ENCODE measurements around the gene TLR4.

Gene TLR4

GRCh38 chr9:117704024-117704575 lies at the start of gene TLR4:
Gene TLR4 (plus strand): TSS chr9:117704403. CDS start chr9:117704473, 70 bp downstream.
- peak in 12 of 14 donors; percentile 19 to 72 (median 47) for DNase-seq

GRCh38 chr9:117656002-117656401 lies 48.2 kb upstream of the TLR4 start:
- no peak for DNase-seq

GRCh38 chr9:117662651-117663050 lies 41.6 kb upstream of the TLR4 start:
- DNase-seq = no peak

GRCh38 chr9:117664419-117664818 lies 39.8 kb upstream of the TLR4 start:
- no peak for DNase-seq

- DNase-seq = no peak
These were observed 38.4 kb upstream of the TLR4 start for GRCh38 chr9:117665601-117666385.

- DNase-seq = no peak
These were observed 32.7 kb upstream of the TLR4 start for GRCh38 chr9:117671468-117671867.

GRCh38 chr9:117672369-117672768 lies 31.8 kb upstream of the TLR4 start:
- DNase-seq = no peak

- no peak for DNase-seq
These were observed 26.6 kb upstream of the TLR4 start for GRCh38 chr9:117677572-117677971.

GRCh38 chr9:117678871-117679270 lies 25.3 kb upstream of the TLR4 start:
- no peak for DNase-seq

GRCh38 chr9:117679416-117679815 lies 24.8 kb upstream of the TLR4 start:
- DNase-seq = no peak

GRCh38 chr9:117681888-117682287 lies 22.3 kb upstream of the TLR4 start:
- DNase-seq = no peak

- DNase-seq = no peak
These were observed 21.1 kb upstream of the TLR4 start for GRCh38 chr9:117682955-117683710.

- no peak for DNase-seq
These were observed 16.7 kb upstream of the TLR4 start for GRCh38 chr9:117687532-117687931.

- no peak for DNase-seq
These were observed 12.8 kb upstream of the TLR4 start for GRCh38 chr9:117691367-117691766.

GRCh38 chr9:117696154-117696553 lies 8.0 kb upstream of the TLR4 start:
- DNase-seq = no peak

- DNase-seq = no peak
These were observed 7.2 kb upstream of the TLR4 start for GRCh38 chr9:117697046-117697445.

GRCh38 chr9:117703537-117703936 lies 666 bp upstream of the TLR4 start:
- DNase-seq = no peak

- DNase-seq = no peak
These were observed 394 bp downstream of the TLR4 start for GRCh38 chr9:117704597-117704996.

- DNase-seq = no peak
These were observed 1.2 kb downstream of the TLR4 start for GRCh38 chr9:117705386-117705785.

GRCh38 chr9:117706421-117707116 lies 2.4 kb downstream of the TLR4 start:
- DNase-seq = no peak

GRCh38 chr9:117707561-117707960 lies 3.4 kb downstream of the TLR4 start:
- no peak for DNase-seq

- DNase-seq = no peak
These were observed 5.7 kb downstream of the TLR4 start for GRCh38 chr9:117709936-117710335.

- DNase-seq = no peak
These were observed 10.1 kb downstream of the TLR4 start for GRCh38 chr9:117714282-117714681.

All from C1 segment of cervical spinal cord (tissue), 14 donors.